Stimulated activated CD8-positive, alpha-beta memory T cell treated with anti-CD3 and anti-CD28 coated beads, Interleukin-7, amount 100 ng/mL, for 48 hours (primary cell): ENCODE data around the gene PDIA5.

ENCODE experiments used
- DNase-seq, 2 donors: peaks; one replicate each; pipeline ENCODE4 v3.0.0-alpha.2; 2020; ENCODE audit warnings: low read depth in 1 of 2; ENCODE audit errors: extremely low read depth in 1 of 2

PDIA5 gene

DNA sequence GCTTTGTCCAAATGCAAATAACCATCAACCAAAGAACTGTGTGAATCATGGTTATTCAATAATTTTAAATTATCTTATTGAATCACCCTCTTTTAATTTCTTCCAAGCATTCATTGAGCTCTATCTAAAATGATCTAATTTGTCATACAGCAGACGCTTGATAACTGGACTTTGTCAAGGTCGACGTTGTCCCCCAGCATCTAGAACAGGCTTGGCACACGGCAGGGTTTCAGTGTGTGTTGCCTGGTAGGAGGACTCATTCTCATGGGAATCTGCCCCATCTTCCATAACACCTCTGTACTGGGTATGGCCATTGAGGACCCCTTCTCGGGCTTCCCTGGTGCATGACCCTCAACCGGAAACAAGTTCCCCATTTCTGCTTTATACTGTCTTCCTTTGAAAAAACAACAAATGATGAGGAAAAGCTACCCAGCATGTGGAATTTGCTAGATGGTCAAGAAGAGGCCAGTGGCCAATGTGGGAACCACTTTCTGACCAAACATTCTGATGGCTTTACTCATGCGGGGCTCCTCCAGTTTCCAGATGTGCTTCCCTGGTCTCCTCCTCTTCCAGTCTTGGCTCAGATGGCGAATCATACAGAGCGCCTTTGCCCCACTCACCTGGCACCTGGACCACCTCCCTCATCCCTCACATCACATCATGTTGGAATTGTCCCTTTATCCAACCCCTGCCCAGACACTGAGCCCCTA lies 93.3 kb downstream of the PDIA5 start:
- no peak for DNase-seq

DNA sequence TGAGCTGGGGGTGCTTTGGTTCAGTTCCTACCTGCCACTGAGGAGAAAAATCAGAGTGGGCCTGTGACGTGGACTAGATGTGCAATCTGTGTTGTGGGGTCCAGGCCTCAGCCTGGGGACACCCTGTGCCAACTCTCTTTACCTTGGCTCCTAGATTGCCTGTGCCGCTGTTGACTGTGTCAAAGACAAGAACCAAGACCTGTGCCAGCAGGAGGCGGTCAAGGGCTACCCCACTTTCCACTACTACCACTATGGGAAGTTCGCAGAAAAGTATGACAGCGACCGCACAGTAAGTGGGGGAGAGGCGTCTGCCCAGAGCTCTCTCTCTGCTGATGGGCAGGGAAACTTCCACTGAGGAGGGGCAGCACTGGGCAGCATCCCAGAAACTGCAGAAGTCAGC lies 94.3 kb downstream of the PDIA5 start:
- DNase-seq = no peak

DNA sequence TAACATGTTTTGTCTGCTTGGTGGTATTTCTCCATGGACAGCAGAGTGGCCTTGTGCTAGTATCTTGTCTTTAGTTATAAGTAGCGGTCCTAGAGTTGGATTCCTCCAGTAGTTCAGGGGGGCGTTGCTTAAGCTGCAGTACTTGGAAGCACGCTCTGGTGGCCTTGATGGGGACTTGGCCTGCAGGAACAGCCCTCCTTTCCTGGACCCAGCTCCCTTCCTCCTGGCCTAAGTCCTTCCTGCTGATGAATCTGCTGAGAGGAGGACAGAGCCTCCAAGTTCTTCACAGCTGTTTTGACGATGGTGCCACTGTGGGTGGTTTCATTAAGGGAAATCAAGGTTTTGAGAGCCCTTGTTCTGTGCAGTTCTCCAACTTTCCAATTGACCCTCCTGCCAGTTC lies 96.3 kb downstream of the PDIA5 start:
- no peak for DNase-seq

DNA sequence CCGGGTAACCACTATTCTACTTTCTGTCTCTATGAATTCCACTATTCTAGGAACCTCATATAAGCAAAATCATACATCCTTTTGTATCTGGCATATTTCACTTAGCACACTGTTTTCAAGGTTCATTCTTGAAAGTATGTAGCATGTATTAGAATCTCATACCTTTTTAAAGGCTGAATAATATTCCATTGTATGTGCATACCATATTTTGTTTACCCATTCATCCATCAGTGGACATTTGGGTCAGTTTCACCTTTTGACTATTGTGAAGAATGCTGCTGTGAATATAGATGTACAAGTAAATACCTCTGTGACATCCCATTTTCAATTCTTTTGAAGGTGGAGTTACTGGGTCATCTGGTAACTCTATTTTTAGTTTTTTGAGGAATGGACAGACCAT lies 98.3 kb downstream of the PDIA5 start:
- DNase-seq = no peak

DNA sequence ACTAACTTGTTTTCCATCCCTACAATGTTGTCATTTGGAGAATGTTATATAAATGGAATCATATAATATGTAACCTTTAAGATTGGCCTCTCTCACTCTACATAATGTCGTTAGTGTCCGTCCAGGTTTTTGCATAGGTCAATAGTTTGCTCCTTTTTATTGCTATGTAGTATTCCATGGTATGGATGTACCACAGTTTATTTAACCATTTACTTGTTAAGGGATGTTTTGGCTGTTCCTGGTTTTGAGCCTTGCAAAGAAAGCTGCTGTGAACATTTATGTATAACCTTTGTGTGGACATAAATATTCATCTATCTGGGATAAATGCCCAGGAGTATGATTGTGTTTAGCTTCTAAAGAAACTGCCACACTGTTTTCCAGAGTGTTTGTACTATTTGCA lies 100.9 kb downstream of the PDIA5 start:
- DNase-seq = no peak

DNA sequence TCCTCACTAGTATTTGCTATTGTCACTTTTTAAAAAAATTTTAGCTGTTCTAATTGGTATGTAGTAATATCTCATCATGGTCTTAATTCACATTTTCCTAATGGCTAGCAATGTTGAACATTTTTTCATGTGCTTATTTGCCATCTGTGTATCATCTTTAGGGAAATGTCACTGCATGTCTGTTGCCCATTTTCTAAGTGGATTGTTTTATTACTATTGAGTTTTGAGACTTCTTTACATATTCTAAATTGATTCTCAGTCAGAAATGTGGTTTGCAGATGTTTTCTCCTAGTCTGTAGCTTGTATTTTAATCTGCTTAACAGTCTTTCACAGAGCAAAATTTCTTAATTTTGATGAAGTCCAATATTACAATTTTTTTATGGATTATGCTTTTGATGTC lies 101.3 kb downstream of the PDIA5 start:
- no peak for DNase-seq

DNA sequence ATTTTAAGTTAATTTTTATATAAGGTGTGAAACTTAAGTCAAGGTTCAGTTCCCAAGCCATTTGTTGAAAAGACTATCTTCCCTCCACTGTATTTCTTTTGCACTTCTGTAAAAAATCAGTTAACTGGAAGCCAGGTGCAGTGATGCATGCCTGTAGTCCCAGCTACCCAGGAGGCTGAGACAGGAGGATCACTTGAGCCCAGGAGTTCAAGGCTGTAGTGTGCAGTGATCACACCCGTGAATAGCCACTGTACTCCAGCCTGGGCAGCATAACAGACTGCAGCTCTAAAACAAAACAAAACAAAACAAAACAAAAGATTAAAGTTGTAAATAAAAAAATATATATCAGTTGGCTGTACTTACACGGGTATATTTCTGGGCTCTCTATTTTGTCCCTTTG lies 101.8 kb downstream of the PDIA5 start:
- DNase-seq = no peak

DNA sequence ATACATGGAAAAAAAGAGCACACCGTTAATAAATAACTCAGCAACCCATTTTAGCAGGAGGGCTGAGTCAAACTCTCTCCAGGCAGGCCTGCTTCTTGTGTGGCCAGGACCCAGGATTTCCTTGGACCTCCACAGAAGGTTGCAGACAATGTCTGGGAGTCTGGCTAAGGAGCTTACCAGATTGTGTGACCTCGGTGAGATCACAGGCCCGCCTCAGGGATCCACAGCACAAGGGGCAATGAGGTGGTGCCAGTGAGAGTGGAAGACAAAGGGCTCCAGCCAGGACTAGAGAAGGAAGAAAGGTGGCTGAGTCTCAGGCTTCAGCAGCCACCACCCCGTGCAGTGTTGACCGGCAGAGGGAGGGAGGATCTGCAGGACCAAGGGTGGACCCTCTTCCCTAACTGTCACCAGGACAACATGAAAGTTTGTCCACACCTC lies 102.7 kb downstream of the PDIA5 start:
- DNase-seq = no peak

DNA sequence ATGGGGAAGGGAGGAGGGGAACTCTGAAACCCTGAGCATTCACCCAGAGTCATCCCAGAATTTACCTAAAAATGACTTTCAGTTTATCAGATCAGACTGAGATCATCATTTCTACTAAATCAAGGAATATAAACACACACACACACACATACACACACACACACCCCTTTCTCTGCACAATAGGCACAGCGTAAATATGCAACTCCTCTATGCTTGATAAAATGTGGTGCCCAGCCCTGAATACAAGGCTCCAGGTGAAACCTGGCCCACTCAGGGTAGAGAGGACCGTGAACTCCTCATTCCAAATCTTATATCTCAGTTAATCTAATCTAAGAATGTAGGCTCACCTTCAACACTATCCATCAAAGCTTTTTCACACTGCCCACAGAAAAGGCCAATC lies 103.1 kb downstream of the PDIA5 start:
- DNase-seq = no peak

DNA sequence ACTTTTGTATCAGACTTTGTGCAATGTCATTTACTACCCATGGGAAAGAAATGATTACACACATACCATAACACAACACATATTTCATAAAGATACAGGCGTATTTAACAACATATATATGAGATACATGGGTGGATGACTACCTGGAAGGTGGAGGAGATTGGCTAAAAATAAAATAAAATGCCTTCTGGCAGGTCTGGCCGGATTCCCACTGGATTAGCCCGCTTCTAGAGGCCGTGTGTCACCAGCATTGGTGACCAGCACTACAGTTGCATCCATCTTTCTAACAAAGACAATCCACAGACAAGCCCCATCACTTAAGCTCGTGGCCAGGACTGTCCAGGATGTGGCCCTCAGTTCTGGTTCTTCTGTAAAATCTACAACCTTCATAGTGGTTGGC lies 114.0 kb downstream of the PDIA5 start:
- no peak for DNase-seq

DNA sequence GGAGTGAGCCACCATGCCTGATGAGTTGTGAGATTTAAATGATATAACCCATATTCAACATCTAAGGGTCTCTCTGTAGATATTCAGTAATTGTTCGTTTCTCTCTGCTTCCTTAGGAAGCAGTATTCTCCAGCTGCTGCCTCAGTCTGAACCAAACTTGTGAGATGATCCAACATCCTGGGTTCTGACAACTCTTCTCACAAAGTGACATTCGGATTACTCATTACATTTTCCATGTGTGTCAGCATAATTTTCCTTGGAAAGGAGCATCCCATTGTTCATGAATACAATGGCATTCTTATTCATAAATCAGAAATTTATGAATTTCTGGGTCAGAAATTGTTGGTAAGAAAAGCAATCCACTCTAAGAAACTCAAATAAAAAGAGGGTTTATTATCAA lies 119.9 kb downstream of the PDIA5 start:
- DNase-seq = no peak

DNA sequence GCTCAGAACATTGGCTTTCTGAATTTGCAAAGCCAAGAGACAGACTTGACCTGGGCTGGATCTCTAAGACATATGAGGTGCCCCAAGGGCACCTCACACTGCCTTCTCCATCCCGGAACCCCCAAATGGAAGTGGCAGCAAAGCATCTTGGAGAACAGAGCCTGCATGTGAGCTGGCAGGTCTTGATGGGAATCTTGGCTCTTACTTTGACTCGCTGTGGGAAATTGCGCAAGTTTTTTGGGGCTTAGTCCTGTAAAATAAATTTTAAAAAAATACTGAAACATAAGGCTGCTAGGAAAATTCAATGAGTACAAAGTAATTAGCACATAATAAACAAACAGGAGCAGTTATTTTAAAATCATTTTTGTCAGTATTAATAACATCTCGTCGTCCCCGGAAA lies 121.2 kb downstream of the PDIA5 start:
- DNase-seq = no peak

DNA sequence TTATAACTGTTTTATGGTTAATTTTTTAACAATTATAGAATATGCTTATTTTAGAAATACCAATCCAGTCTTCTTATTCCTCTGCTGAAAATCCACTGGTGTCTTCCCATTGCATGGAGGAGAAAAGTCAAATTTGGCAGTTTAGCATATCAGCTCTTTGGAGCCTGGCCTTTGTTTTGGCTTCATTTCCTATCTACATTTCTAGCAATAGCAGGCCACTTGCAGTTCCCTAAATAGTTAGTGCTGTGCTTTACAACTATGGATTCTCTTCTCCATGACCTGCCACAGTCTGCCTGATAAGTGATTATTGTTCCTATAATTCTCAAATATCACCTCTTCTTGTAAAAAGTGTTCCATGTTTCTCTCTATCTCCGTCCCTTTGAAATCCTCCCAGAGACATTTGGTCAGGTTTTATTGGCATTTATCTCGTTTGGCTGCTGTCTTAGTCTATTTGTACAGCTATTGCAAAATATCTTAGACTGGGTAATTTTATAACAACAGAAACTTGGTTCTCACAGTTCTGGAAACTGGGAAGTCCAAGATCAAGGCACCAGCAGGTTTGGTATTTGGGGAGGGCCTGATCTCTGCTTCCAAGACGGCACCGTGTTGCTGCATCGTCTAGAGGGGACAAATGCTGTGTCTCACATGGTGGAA lies 126.8 kb downstream of the PDIA5 start:
- no peak for DNase-seq

DNA sequence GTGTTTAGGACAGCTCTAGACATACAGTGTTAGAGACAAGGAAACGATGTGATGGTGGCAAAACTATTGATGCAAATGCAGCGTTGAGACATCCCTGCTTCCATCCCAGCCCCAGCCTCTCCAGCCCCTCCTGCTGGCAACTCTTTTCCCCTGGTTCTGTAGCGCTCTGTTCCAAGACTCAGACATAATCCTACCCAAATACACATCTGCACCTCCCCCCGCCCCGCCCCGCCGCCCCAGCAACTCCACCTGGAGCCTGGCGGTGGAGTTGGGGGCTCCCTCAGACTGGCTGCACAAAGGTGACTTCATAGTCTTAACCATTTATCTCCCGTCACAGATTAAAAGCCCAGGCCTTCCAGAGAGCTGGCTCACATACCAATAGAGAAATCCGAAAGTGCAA lies 127.7 kb downstream of the PDIA5 start:
- DNase-seq = no peak

DNA sequence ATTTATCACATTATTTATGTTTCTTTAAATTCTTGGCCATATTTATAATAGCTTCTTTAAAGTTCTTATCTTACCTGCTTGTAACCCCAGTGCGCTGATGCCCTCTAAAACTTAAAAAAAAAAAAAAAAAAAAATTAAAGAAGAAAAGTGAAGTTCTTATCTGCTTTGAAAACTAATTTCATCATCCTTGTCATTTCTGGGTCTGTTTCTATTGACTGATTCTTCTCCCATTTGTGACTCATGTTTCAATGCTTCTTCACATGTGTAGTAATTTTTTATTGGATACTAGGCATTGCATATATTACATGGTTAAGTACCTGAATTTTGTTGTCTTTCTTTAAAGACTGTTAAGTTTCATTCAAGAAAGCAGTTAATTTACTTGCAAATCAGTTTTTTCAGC lies 131.5 kb downstream of the PDIA5 start:
- DNase-seq = no peak

DNA sequence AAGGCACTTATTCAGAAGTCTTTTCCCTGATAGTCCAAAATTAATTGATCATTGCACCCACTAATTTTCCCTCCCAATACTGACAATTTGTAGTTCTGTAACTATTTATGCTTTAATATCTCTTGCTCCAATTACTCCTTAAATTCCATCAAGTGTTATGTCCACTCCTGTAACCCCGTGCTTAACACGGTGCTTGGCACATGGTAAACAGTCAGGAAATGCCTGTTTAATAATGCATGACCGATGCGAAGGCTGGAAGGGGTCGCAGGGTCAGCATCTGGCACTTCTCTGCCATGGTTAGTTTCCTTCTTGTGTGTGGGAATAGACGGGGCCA lies 134.4 kb downstream of the PDIA5 start:
- no peak for DNase-seq

DNA sequence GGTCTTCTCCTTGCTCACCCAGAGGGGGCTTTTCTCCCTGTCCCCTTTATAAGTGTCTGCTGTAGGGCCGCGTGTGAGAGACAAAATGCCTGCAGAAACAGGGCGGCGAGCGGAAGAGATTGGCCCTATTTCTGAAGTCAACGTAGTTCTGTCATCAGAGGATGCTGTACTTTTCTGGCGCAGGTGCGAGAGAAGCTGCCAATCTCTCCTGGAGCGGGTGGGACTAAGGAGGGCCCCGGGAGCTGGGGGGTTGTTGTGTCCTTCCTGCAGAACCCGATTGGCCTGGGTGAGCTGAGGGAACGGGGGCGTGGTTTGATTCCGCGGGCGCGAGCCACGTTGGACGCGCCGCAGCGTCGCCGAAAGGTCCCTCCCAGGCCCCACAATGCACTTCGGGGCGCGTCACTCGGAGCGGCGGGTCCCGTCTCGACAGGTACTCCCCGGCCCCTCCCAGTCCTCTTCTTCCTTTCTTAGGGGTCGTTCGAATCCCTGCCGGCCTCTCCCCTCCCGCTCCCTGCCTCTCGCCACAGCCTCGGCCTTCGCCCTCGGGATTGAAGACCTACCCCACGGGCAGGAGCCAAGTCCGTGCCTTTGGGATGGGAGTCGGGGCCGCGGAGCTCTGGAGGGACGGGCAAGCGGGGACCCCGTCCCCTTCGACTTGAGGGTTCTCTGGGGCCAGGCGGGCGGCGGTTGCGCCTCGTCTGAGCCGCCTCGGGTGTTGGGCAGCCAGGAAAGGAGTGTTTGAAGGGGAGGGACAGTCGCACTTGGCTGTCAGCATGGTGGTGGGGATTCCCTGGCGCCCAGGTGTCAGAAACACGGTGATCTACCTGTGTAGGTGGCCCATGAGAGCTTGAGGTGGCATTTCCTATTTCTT lies 135.0 kb downstream of the PDIA5 start, which contains the start of gene SEC22A:
TSS of gene SEC22A (plus strand) at position 387 of the 871 bp plus-strand sequence. CDS start 7,275 bp downstream, outside the sequence.
- DNase-seq = peak; percentile 87 to 96

DNA sequence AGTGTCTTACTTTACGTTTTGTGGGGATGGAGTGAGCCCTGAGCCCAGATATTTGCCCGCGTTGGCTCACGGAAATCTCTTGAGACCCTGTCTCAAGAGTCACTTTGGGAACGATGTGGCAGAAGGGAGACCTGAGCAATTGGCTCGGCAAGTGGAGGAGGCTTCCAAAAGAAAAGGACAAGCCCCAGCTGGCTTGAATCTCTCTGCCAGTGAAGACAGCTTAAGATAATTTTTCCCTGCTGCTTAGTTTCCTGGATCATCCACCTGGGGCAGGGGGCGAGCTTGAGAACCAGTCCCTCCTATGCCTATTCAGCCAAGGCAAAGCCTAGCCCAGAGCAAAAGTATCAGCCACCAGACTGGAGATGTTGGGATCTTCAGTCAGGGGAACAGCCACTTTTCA lies 135.6 kb downstream of the PDIA5 start:
- DNase-seq = no peak
